Measurements from ENCODE around the gene CD164L2.
A peak's percentile ranks its signal among the peaks of the same experiment; 100 is the strongest.

DNA sequence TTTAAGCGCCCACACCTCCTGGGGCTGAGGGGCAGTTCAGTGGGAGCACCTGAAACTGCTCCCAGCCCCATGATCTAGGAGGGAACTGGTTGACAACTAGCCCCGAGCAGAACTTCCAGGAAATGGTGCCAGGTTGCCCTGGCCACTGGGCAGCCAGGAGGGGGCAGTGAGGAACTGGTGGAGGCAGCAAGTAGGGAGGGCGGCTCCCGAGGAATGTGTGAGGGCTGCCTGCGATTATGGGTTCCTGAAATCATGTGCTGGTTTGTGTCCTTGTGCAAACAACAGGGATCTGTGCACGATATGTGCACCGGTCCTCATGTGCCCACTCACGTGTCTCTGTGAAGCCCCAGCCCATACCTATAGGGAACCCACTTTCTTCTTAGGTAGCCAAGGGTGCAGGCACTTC, 19.2 kb upstream of the CD164L2 start:
- TF ChIP-seq, protein P1, sequence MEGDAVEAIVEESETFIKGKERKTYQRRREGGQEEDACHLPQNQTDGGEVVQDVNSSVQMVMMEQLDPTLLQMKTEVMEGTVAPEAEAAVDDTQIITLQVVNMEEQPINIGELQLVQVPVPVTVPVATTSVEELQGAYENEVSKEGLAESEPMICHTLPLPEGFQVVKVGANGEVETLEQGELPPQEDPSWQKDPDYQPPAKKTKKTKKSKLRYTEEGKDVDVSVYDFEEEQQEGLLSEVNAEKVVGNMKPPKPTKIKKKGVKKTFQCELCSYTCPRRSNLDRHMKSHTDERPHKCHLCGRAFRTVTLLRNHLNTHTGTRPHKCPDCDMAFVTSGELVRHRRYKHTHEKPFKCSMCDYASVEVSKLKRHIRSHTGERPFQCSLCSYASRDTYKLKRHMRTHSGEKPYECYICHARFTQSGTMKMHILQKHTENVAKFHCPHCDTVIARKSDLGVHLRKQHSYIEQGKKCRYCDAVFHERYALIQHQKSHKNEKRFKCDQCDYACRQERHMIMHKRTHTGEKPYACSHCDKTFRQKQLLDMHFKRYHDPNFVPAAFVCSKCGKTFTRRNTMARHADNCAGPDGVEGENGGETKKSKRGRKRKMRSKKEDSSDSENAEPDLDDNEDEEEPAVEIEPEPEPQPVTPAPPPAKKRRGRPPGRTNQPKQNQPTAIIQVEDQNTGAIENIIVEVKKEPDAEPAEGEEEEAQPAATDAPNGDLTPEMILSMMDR (IDR thresholded peaks at IDR 0.05 in 4 of 5, conservative IDR thresholded peaks at IDR 0.05 in 1 of 5) = peak; percentile 47 to 74 (median 70)
- TF ChIP-seq POLR2A (IDR thresholded peaks at IDR 0.05) = no peak

Measured in gastrocnemius medialis (tissue), 4 donors.